Glutamatergic neuron (in vitro differentiated cells): Measurements from ENCODE around the gene PEX14. TPM values are rescaled to one million over a fixed set of nuclear protein-coding genes. Genes with fewer than 3 reads are reported as not detected.

Source experiments
- DNase-seq: peaks from one replicate; pipeline ENCODE4 v3.0.0; 2022
- H3K27ac Mint-ChIP-seq: one replicate; pipeline ENCODE4 v1.8.0; 2020; ENCODE audit warnings: mild to moderate bottlenecking, mixed read lengths, inconsistent platforms; ENCODE audit not compliant: unreplicated experiment
- H3K27me3 Mint-ChIP-seq: one replicate; pipeline ENCODE4 v1.8.0; 2020; ENCODE audit warnings: mild to moderate bottlenecking, moderate library complexity, mixed read lengths, inconsistent platforms; ENCODE audit not compliant: unreplicated experiment
- H3K36me3 Mint-ChIP-seq: one replicate; pipeline ENCODE4 v1.8.0; 2020; ENCODE audit warnings: mild to moderate bottlenecking, mixed read lengths, inconsistent platforms; ENCODE audit not compliant: unreplicated experiment
- H3K4me1 Mint-ChIP-seq: one replicate; pipeline ENCODE4 v1.8.0; 2020; ENCODE audit warnings: mild to moderate bottlenecking, low read depth, mixed read lengths, inconsistent platforms; ENCODE audit not compliant: unreplicated experiment
- H3K4me3 Mint-ChIP-seq: one replicate; pipeline ENCODE4 v1.8.0; 2020; ENCODE audit warnings: mild to moderate bottlenecking, mixed read lengths, inconsistent platforms; ENCODE audit not compliant: unreplicated experiment
- H3K9me3 Mint-ChIP-seq: one replicate; pipeline ENCODE4 v1.8.0; 2020; ENCODE audit warnings: mild to moderate bottlenecking, moderate library complexity, mixed read lengths, inconsistent platforms; ENCODE audit not compliant: unreplicated experiment
- CTCF ChIP-seq: fragments of 200-600 bp; sonication (generic); IDR thresholded peaks from one replicate; pipeline ENCODE4 v1.5.0; 2021; ENCODE audit not compliant: partially characterized antibody, unreplicated experiment
- total RNA-seq: library from RNA; stranded (reverse); fragmentation: NEBNext Ultra II Directional; extraction: Animal tissue kit (Norgen Biotek cat#: 25700); gene quantifications from one replicate; pipeline ENCODE4 v1.2.1, GENCODE V29; 2021; ENCODE audit not compliant: unreplicated experiment

The PEX14 gene
- total RNA-seq, 1 donor from 2014 or later: 25.8 TPM

GRCh38 chr1:10530281-10530740 is 55.6 kb downstream of the PEX14 start:
- Mint-ChIP-seq H3K9me3 (no peaks in the 10 kb centered on the region), H3K36me3 (no peaks in the 10 kb centered on the region), H3K4me3 (no peak overlapping the region), H3K4me1 (peaks cover 37% of the 10 kb centered on the region), H3K27me3 (peaks cover 1% of the 10 kb centered on the region), H3K27ac (no peak overlapping the region)
- DNase-seq: peak; percentile 82
- peak; percentile 79 for TF ChIP-seq CTCF

- H3K4me1 Mint-ChIP-seq: peaks cover 42% of the 10 kb centered on the region
- H3K27ac Mint-ChIP-seq: no peak overlapping the region
- H3K36me3 Mint-ChIP-seq: no peaks in the 10 kb centered on the region
- no peaks in the 10 kb centered on the region for H3K9me3 Mint-ChIP-seq
- no peak for TF ChIP-seq CTCF
- H3K4me3 Mint-ChIP-seq: no peak overlapping the region
- no peak for DNase-seq
- H3K27me3 Mint-ChIP-seq: peaks cover 3% of the 10 kb centered on the region
Measured at GRCh38 chr1:10530756-10531495, 56.2 kb downstream of the PEX14 start.

- no peak for DNase-seq
- H3K36me3 Mint-ChIP-seq: no peaks in the 10 kb centered on the region
- H3K27me3 Mint-ChIP-seq: peaks cover 3% of the 10 kb centered on the region
- H3K27ac Mint-ChIP-seq: no peak overlapping the region
- peaks cover 52% of the 10 kb centered on the region for H3K4me1 Mint-ChIP-seq
- H3K9me3 Mint-ChIP-seq: no peaks in the 10 kb centered on the region
- no peak overlapping the region for H3K4me3 Mint-ChIP-seq
- no peak for TF ChIP-seq CTCF
Measured at GRCh38 chr1:10532362-10532761, 57.6 kb downstream of the PEX14 start.

GRCh38 chr1:10534519-10534918 is 59.8 kb downstream of the PEX14 start:
- no peak for DNase-seq
- Mint-ChIP-seq H3K27ac (no peak overlapping the region), H3K36me3 (no peaks in the 10 kb centered on the region), H3K4me3 (no peak overlapping the region), H3K27me3 (peaks cover 5% of the 10 kb centered on the region), H3K9me3 (peaks cover 3% of the 10 kb centered on the region), H3K4me1 (peaks cover 60% of the 10 kb centered on the region)
- TF ChIP-seq CTCF: no peak

- TF ChIP-seq CTCF: peak; percentile 18
- Mint-ChIP-seq H3K9me3 (peaks cover 3% of the 10 kb centered on the region), H3K4me3 (no peak overlapping the region), H3K27me3 (peaks cover 5% of the 10 kb centered on the region), H3K27ac (no peak overlapping the region), H3K36me3 (no peaks in the 10 kb centered on the region), H3K4me1 (peaks cover 64% of the 10 kb centered on the region)
- DNase-seq: no peak
Measured at GRCh38 chr1:10536133-10536770, 61.5 kb downstream of the PEX14 start.
